Right renal cortex interstitium (tissue), 3 donors: ENCODE measurements around the gene CRAT. TPM values are rescaled to one million over a fixed set of nuclear protein-coding genes. Genes with fewer than 3 reads are reported as not detected.

ENCODE experiments used
- DNase-seq, 3 donors: peaks; one replicate each; pipeline ENCODE4 v3.0.0-alpha.2; 2013; ENCODE audit warnings: low read depth in 3 of 3, low spot score in 2 of 3
- polyA plus RNA-seq, 3 donors: library from polyadenylated mRNA; unstranded; fragments of 120-200 nt; gene quantifications; one replicate each; pipeline ENCODE4 v1.2.1, GENCODE V29; 2013; ENCODE audit not compliant: insufficient read length in 3 of 3

Gene CRAT
- polyA plus RNA-seq, 3 donors: 33.9 to 40.3 (median 39.3) TPM

- DNase-seq: no peak
These were observed 41.4 kb downstream of the CRAT start for GRCh38 chr9:129068990-129069861.

GRCh38 chr9:129068110-129068509, 42.5 kb downstream of the CRAT start:
- no peak for DNase-seq

GRCh38 chr9:129064499-129064908, 46.1 kb downstream of the CRAT start:
- DNase-seq: no peak

- DNase-seq: no peak
These were observed 47.5 kb downstream of the CRAT start for GRCh38 chr9:129063061-129063460.

GRCh38 chr9:129060991-129061390, 49.6 kb downstream of the CRAT start:
- no peak for DNase-seq

GRCh38 chr9:129059796-129060785, 50.5 kb downstream of the CRAT start:
- no peak for DNase-seq

GRCh38 chr9:129058965-129059795, 51.4 kb downstream of the CRAT start:
- DNase-seq: no peak

GRCh38 chr9:129054163-129054851, 56.3 kb downstream of the CRAT start:
- no peak for DNase-seq

GRCh38 chr9:129053020-129053419, 57.6 kb downstream of the CRAT start:
- no peak for DNase-seq

GRCh38 chr9:129052592-129052991, 58.0 kb downstream of the CRAT start:
- no peak for DNase-seq

Other genes starting within 250 kb of the CRAT start
- 10 to 100 TPM; 18.9 to 20.7 (median 19.7) TPM for gene KYAT1, start 228.8 kb downstream of the CRAT start, polyA plus RNA-seq
- gene LRRC8A, start 228.7 kb downstream of the CRAT start, polyA plus RNA-seq: 10 to 100 TPM; 27.2 to 31.1 (median 28.2) TPM
- 10 to 100 TPM; 52.5 to 57.0 (median 54.4) TPM for gene PHYHD1, start 189.8 kb downstream of the CRAT start, polyA plus RNA-seq
- gene DOLK, start 163.2 kb downstream of the CRAT start, polyA plus RNA-seq: 10 to 100 TPM; 15.6 to 18.9 (median 17.0) TPM
- 10 to 100 TPM; 38.6 to 41.4 (median 40.5) TPM for gene NUP188, start 163.1 kb downstream of the CRAT start, polyA plus RNA-seq
- gene SH3GLB2, start 82.5 kb downstream of the CRAT start, polyA plus RNA-seq: 100 to 1,000 TPM in 2 of 3 donors, 10 to 100 TPM in 1; 94.9 to 104 (median 102) TPM
- gene MIGA2, start 74.2 kb downstream of the CRAT start, polyA plus RNA-seq: 10 to 100 TPM; 15.4 to 16.1 (median 15.6) TPM
- 10 to 100 TPM; 20.2 to 21.7 (median 20.4) TPM for gene DOLPP1, start 29.7 kb downstream of the CRAT start, polyA plus RNA-seq
- gene PTPA, start 622 bp upstream of the CRAT start, polyA plus RNA-seq: 100 to 1,000 TPM; 116 to 119 (median 119) TPM
- gene IER5L, start 67.5 kb upstream of the CRAT start, polyA plus RNA-seq: 10 to 100 TPM in 1 of 3 donors, 1 to 10 TPM in 2; 8.1 to 10.5 (median 9.0) TPM